ENCODE results near the gene ISM1. TPM values are rescaled to one million over a fixed set of nuclear protein-coding genes. Genes with fewer than 3 reads are reported as not detected.

Gene ISM1
- total RNA-seq, 1 donor from 2014 or later: 0.36 TPM

GRCh38 chr20:13338097-13338661, 117.1 kb downstream of the ISM1 start:
- peaks cover 3% of the 10 kb centered on the region for H3K9me3 Mint-ChIP-seq (ENCODE audit: low read depth)

DNA sequence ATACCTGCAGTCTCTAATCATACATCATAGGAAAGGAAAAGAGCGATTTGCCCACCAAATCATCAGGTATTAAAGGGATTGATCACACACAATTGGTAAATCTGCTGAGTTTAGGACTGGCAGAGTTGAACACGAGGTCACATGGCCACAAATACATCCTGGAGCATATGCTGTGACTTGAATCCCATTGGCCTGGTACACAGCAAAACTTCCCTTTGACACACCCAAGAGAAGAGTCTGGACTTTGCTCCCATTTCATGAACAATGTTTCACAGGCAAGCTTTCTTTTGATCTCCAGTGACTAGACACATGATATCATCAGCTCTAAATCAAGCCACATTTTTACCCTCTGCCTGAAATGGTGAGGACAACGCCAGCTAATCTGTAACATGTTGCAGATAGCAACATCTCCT, 117.9 kb downstream of the ISM1 start:
- TF ChIP-seq, protein P1, sequence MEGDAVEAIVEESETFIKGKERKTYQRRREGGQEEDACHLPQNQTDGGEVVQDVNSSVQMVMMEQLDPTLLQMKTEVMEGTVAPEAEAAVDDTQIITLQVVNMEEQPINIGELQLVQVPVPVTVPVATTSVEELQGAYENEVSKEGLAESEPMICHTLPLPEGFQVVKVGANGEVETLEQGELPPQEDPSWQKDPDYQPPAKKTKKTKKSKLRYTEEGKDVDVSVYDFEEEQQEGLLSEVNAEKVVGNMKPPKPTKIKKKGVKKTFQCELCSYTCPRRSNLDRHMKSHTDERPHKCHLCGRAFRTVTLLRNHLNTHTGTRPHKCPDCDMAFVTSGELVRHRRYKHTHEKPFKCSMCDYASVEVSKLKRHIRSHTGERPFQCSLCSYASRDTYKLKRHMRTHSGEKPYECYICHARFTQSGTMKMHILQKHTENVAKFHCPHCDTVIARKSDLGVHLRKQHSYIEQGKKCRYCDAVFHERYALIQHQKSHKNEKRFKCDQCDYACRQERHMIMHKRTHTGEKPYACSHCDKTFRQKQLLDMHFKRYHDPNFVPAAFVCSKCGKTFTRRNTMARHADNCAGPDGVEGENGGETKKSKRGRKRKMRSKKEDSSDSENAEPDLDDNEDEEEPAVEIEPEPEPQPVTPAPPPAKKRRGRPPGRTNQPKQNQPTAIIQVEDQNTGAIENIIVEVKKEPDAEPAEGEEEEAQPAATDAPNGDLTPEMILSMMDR (IDR thresholded peaks at IDR 0.05; ENCODE audit: unreplicated experiment): no peak
- Mint-ChIP-seq H3K27me3 (no peaks in the 10 kb centered on the region), H3K4me3 (ENCODE audit: low read depth) (no peak overlapping the region), H3K4me1 (ENCODE audit: low read depth) (peaks cover 5% of the 10 kb centered on the region), H3K36me3 (ENCODE audit: insufficient read depth) (no peaks in the 10 kb centered on the region), H3K27ac (no peak overlapping the region), H3K9me3 (ENCODE audit: low read depth) (peaks cover 3% of the 10 kb centered on the region)
- no peak for DNase-seq (ENCODE audit: low spot score, unreplicated experiment)

More at GRCh38 chr20:13338097-13338661, 117.1 kb downstream of the ISM1 start:
- DNase-seq (ENCODE audit: low spot score, unreplicated experiment): no peak
- Mint-ChIP-seq H3K27ac (no peak overlapping the region), H3K27me3 (no peaks in the 10 kb centered on the region), H3K4me3 (ENCODE audit: low read depth) (no peak overlapping the region), H3K36me3 (ENCODE audit: insufficient read depth) (no peaks in the 10 kb centered on the region), H3K4me1 (ENCODE audit: low read depth) (peaks cover 5% of the 10 kb centered on the region)
- TF ChIP-seq, protein P1 (IDR thresholded peaks at IDR 0.05; ENCODE audit: unreplicated experiment): no peak

- no peak for DNase-seq (ENCODE audit: low spot score, unreplicated experiment)
- H3K9me3 Mint-ChIP-seq (ENCODE audit: low read depth): peaks cover 3% of the 10 kb centered on the region
- H3K4me3 Mint-ChIP-seq (ENCODE audit: low read depth): no peak overlapping the region
- no peaks in the 10 kb centered on the region for H3K27me3 Mint-ChIP-seq
- no peaks in the 10 kb centered on the region for H3K36me3 Mint-ChIP-seq (ENCODE audit: insufficient read depth)
- no peak overlapping the region for H3K27ac Mint-ChIP-seq
- TF ChIP-seq, protein P1 (IDR thresholded peaks at IDR 0.05; ENCODE audit: unreplicated experiment): no peak
- H3K4me1 Mint-ChIP-seq (ENCODE audit: low read depth): peaks cover 5% of the 10 kb centered on the region
Measured at GRCh38 chr20:13340088-13340487, 119.0 kb downstream of the ISM1 start.

DNA sequence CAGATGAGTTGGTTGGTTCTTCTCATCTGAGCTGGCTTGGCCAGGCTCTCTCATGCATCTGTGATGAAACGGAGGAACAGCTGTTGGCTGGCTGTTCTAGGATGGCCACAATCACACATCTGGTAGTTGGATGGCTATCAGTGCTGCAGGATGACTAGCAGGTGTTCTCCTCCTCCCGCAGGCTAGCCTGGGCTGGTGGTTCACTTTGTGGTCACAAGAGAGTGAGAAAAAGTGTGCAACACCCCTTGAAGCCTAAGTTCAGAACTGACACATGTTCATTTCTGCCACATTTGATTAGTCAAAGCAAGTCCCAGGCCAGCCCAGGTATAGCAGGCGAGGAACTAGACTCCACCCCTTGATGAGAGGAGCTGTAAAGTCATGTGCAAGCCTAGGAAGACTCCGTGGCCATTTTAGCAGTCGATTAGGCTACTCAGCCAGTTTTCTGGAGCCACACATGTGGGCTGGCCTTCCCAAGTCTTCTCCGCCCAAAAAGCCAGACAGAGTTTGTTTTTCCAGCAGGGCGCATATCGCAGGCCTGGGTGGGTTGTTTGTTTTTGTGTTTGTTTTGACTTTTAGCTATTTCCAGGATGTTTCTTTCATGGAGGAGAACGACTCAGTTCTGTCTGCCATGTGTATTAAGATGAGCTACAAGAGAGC, 120.8 kb downstream of the ISM1 start:
- Mint-ChIP-seq H3K27ac (no peak overlapping the region), H3K27me3 (no peaks in the 10 kb centered on the region)

DNA sequence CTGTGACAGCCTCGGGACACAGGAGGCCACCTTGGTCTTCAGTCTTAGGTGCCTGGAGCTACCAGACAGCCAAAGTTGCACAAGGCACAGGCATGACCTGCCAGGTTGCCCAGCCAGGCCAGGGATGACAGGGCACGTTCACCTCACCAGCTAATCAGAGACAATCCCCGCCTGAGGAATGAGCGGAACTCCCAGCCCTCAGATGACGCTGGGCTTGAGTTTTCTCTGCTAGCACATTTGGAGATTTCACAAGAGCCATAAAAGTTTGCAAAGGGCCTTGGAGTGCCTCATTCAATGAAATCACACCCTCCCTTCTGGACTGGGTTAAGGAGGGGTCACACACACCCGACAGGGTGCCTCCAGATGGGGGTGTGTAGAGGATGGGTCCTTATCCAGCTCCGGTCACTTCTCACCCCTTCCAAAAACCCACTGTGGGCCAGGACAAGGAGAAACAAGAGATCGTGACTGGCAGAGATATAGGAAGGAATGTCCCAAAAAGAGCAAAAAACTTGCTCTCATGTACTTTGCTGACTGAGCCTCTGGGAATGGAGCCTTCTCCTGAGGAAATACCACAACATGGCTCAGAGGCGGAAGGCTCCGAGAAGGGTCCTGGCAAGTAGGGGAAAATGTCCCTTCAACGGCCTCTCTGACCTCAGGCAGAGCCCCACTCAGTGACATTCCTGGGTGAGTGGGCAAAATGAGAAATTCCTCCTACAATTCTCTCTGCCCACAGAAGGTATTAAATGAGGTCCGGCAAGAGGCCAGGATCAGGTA, 121.6 kb downstream of the ISM1 start:
- no peak for DNase-seq (ENCODE audit: low spot score, unreplicated experiment)
- Mint-ChIP-seq H3K4me3 (ENCODE audit: low read depth) (no peak overlapping the region), H3K27me3 (no peaks in the 10 kb centered on the region), H3K36me3 (ENCODE audit: insufficient read depth) (no peaks in the 10 kb centered on the region), H3K4me1 (ENCODE audit: low read depth) (peaks cover 5% of the 10 kb centered on the region), H3K9me3 (ENCODE audit: low read depth) (no peaks in the 10 kb centered on the region), H3K27ac (no peak overlapping the region)
- TF ChIP-seq, protein P1 (IDR thresholded peaks at IDR 0.05; ENCODE audit: unreplicated experiment): no peak

More for the DNA sequence above, 120.8 kb downstream of the ISM1 start:
- Mint-ChIP-seq H3K36me3 (ENCODE audit: insufficient read depth) (no peaks in the 10 kb centered on the region), H3K4me1 (ENCODE audit: low read depth) (peaks cover 5% of the 10 kb centered on the region), H3K4me3 (ENCODE audit: low read depth) (no peak overlapping the region), H3K9me3 (ENCODE audit: low read depth) (no peaks in the 10 kb centered on the region)
- TF ChIP-seq, protein P1 (IDR thresholded peaks at IDR 0.05; ENCODE audit: unreplicated experiment): no peak
- no peak for DNase-seq (ENCODE audit: low spot score, unreplicated experiment)

All from progenitor cell of endocrine pancreas (in vitro differentiated cells).